ENCODE measurements around the gene AHCY. TPM values are rescaled to one million over a fixed set of nuclear protein-coding genes. Genes with fewer than 3 reads are reported as not detected.

The AHCY gene
- total and polyA plus RNA-seq, 2 of the 4 experiments (the other 2 are of a cell fraction) = 138 to 210 TPM

GRCh38 chr20:34271956-34272355 is 31.2 kb downstream of the AHCY start:
- Histone ChIP-seq H4K8ac (ENCODE audit: low read depth in 2 of 2, low read length in 2 of 2) (no peak overlapping the region), H2BK15ac (ENCODE audit: low read depth, low read length) (no peak overlapping the region), H2AK5ac (ENCODE audit: low read depth, low read length) (no peak overlapping the region), H3K9ac (ENCODE audit: low read depth, low read length) (no peak overlapping the region), H3K27me3 (ENCODE audit: control insufficient read depth, insufficient read depth, low read length) (no peaks in the 10 kb centered on the region), H3K23ac (ENCODE audit: low read depth, low read length) (no peak overlapping the region; the same call in 1 of the 2 replicates), H2BK20ac (ENCODE audit: low read depth, low read length) (no peak overlapping the region), H2AK9ac (replicated peaks; ENCODE audit: low read depth, low read length, poor library complexity) (no peak overlapping the region), H3K14ac (replicated peaks; ENCODE audit: low read depth, low read length) (no peak overlapping the region), H4K5ac (ENCODE audit: low read depth, low read length) (no peak overlapping the region), H3K9me3 (ENCODE audit: control insufficient read depth, insufficient read depth, low read length) (no peaks in the 10 kb centered on the region), H2BK5ac (ENCODE audit: low read depth, low read length, poor library complexity, severe bottlenecking) (no peak overlapping the region), H4K20me1 (ENCODE audit: insufficient read depth, low read length) (no peaks in the 10 kb centered on the region), H2BK120ac (ENCODE audit: low read depth, low read length) (no peak overlapping the region), H3K4me1 (ENCODE audit: control insufficient read depth, insufficient read depth, low read length) (no peaks in the 10 kb centered on the region), H3K9me1 (ENCODE audit: insufficient read depth, low read length) (peaks cover 8% of the 10 kb centered on the region; the same call in 1 of the 2 replicates), H2AFZ (replicated peaks; ENCODE audit: low read length, poor library complexity) (no peak overlapping the region), H3K4me3 (ENCODE audit: insufficient read depth, low read depth, low read length) (no peak overlapping the region), H3K18ac (ENCODE audit: low read depth, low read length) (no peak overlapping the region), H3K56ac (ENCODE audit: extremely low read depth, insufficient read depth, low read length) (no peak overlapping the region), H3K4me2 (ENCODE audit: low read depth, low read length) (no peak overlapping the region), H3K36me3 (ENCODE audit: control insufficient read depth, insufficient read depth, low read length) (peaks cover 4% of the 10 kb centered on the region), H3K27ac (ENCODE audit: insufficient read depth, low read length) (no peak overlapping the region), H3K79me1 (ENCODE audit: low read depth in 1 of 2, low read length in 2 of 2) (no peaks in the 10 kb centered on the region), H4K91ac (ENCODE audit: insufficient read depth, low read depth, low read length) (no peak overlapping the region), H3K4ac (ENCODE audit: low read depth, low read length) (no peak overlapping the region)
- DNase-seq (peak; percentile 52), ATAC-seq (ENCODE audit: low read depth) (no peak)
- in situ Hi-C loops (cut with MboI; ENCODE audit: low sequenced_read_pairs) = loop anchor here (10.0 kb wide), 1 partner anchor 57 kb away; no protein-coding TSS in a partner anchor
- TF ChIP-seq ELK1 (IDR thresholded peaks at IDR 0.05; ENCODE audit: borderline replicate concordance, low read depth, low read length) (no peak), CEBPB (IDR thresholded peaks at IDR 0.05; ENCODE audit: low read depth, low read length) (no peak), MAFK (IDR thresholded peaks at IDR 0.05; ENCODE audit: low read depth, low read length) (no peak), MXI1 (IDR thresholded peaks at IDR 0.05; ENCODE audit: borderline replicate concordance, low read depth, low read length) (no peak), MAZ (IDR thresholded peaks at IDR 0.05; ENCODE audit: borderline replicate concordance, low read depth, low read length) (no peak)
- TF ChIP-seq, protein P1, sequence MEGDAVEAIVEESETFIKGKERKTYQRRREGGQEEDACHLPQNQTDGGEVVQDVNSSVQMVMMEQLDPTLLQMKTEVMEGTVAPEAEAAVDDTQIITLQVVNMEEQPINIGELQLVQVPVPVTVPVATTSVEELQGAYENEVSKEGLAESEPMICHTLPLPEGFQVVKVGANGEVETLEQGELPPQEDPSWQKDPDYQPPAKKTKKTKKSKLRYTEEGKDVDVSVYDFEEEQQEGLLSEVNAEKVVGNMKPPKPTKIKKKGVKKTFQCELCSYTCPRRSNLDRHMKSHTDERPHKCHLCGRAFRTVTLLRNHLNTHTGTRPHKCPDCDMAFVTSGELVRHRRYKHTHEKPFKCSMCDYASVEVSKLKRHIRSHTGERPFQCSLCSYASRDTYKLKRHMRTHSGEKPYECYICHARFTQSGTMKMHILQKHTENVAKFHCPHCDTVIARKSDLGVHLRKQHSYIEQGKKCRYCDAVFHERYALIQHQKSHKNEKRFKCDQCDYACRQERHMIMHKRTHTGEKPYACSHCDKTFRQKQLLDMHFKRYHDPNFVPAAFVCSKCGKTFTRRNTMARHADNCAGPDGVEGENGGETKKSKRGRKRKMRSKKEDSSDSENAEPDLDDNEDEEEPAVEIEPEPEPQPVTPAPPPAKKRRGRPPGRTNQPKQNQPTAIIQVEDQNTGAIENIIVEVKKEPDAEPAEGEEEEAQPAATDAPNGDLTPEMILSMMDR (conservative IDR thresholded peaks at IDR 0.05; ENCODE audit: low read depth, low read length) = no peak
- TF ChIP-seq, protein P2, sequence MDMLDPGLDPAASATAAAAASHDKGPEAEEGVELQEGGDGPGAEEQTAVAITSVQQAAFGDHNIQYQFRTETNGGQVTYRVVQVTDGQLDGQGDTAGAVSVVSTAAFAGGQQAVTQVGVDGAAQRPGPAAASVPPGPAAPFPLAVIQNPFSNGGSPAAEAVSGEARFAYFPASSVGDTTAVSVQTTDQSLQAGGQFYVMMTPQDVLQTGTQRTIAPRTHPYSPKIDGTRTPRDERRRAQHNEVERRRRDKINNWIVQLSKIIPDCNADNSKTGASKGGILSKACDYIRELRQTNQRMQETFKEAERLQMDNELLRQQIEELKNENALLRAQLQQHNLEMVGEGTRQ (IDR thresholded peaks at IDR 0.05; ENCODE audit: low read depth, low read length) = no peak
- ChIA-PET POLR2A (ENCODE audit: unreplicated experiment) (no interaction called here), CTCF (no interaction called here)
- no TSS peak for BruUV-seq (replicated peaks)
- dilution Hi-C loops (cut with HindIII; ENCODE audit: low sequenced_read_pairs, unreplicated experiment) = no loop called here
- intact Hi-C loops (cut with micrococcal nuclease) = no loop called here
- WGBS, 2 experiments (ENCODE audit: extremely low coverage in 2 of 2, insufficient read length in 1 of 2) = 100% methylated on average over 1 of the region's 2 CpGs; no CpG with 5 or more reads in 1 of the 2 experiments

Data from IMR-90 (cell line).